Transverse colon (tissue), 3 donors: Measurements from ENCODE around the gene SMARCAL1.

Experiments
- CTCF ChIP-seq, 5 experiments: fragments of 200-600 bp in 3 of 5; fragments of 450-650 bp in 2 of 5; sonication (generic) in 3 of 5; IDR thresholded peaks; 1 replicate in 2 of 5; 2 replicates in 3 of 5; pipeline ENCODE4 v1.5.1; 2016 to 2017; ENCODE audit warnings: antibody characterized with exemption in 5 of 5, inconsistent platforms in 3 of 5, mild to moderate bottlenecking in 2 of 5, moderate library complexity in 1 of 5
- EP300 ChIP-seq: sonication (generic); formaldehyde crosslinking; IDR thresholded peaks from one replicate; pipeline ENCODE4 v1.6.1; 2017; ENCODE audit warnings: antibody characterized with exemption, low read depth
- POLR2A ChIP-seq: fragments of 450-650 bp; IDR thresholded peaks from one replicate; pipeline ENCODE4 v1.6.1; 2016; ENCODE audit warnings: antibody characterized with exemption, mild to moderate bottlenecking, moderate library complexity

DNA sequence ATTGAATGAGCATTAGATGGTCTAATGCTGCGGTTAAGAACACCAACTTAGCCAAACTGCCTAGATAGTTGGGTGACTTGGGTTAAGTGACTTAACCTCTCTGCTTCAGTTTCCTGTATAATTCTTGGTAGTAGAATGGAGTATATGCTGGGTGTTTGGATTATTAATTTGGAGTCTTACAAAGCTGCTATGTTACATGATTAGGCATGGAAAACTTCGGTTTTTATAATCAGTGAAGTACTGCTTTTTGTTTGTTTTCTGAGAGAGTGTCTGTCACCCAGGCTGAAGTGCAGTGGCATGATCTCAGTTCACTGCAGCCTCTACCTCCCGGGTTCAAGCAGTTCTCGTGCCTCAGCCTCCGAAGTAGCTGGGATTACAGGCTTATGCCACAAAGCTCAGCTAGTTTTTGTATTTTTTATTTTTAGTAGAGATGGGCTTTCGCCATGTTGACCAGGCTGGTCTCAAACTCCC, 90.9 kb downstream of the SMARCAL1 start:
- no peak for TF ChIP-seq CTCF (IDR thresholded peaks at IDR 0.05)
- TF ChIP-seq POLR2A, result no peak
- TF ChIP-seq EP300, result no peak
